Measurements from ENCODE around the gene ZBTB8A. TPM values are rescaled to one million over a fixed set of nuclear protein-coding genes. Genes with fewer than 3 reads are reported as not detected.
"Not testable (repeated sequence)": the region's sequence is repeated elsewhere in the genome, so short reads cannot be mapped to it uniquely, and the experiment has no call there.

Gene ZBTB8A
- polyA plus RNA-seq (ENCODE audit: insufficient read depth in 1 of 5, insufficient read length in 5 of 5, low replicate concordance in 1 of 5): 10 to 100 TPM in 4 of 5 donors, 1 to 10 TPM in 1; 9.2 to 18.1 (median 13.3) TPM
- long read RNA-seq, donor 1, full-length matches to known transcripts: 5 of 5 reads
- long read RNA-seq, donor 1, partial matches to known transcripts: 0 of 5 reads
- long read RNA-seq, donor 1, other reads (novel, unspliced or antisense): 0 of 5 reads
- long read RNA-seq, donor 2, full-length matches to known transcripts: 5 of 5 reads
- long read RNA-seq, donor 2, partial matches to known transcripts: 0 of 5 reads
- long read RNA-seq, donor 2, other reads (novel, unspliced or antisense): 0 of 5 reads
- long read RNA-seq, donor 3, full-length matches to known transcripts: 2 of 2 reads
- long read RNA-seq, donor 3, partial matches to known transcripts: 0 of 2 reads
- long read RNA-seq, donor 3, other reads (novel, unspliced or antisense): 0 of 2 reads
- long read RNA-seq, donor 4, partial matches to known transcripts: 0 of 1 reads
- long read RNA-seq, donor 4, other reads (novel, unspliced or antisense): 0 of 1 reads
- long read RNA-seq, donor 5, full-length matches to known transcripts: 6 of 6 reads
- long read RNA-seq, donor 5, partial matches to known transcripts: 0 of 6 reads
- long read RNA-seq, donor 5, other reads (novel, unspliced or antisense): 0 of 6 reads
- long read RNA-seq, donor 6, full-length matches to known transcripts: 6 of 6 reads
- long read RNA-seq, donor 6, partial matches to known transcripts: 0 of 6 reads
- long read RNA-seq, donor 6, other reads (novel, unspliced or antisense): 0 of 6 reads
- long read RNA-seq, donor 7, full-length matches to known transcripts: 3 of 11 reads
- long read RNA-seq, donor 7, partial matches to known transcripts: 0 of 11 reads
- long read RNA-seq, donor 7, other reads (novel, unspliced or antisense): 8 of 11 reads
- long read RNA-seq, donor 8, full-length matches to known transcripts: 2 of 2 reads
- long read RNA-seq, donor 8, partial matches to known transcripts: 0 of 2 reads
- long read RNA-seq, donor 8, other reads (novel, unspliced or antisense): 0 of 2 reads

DNA sequence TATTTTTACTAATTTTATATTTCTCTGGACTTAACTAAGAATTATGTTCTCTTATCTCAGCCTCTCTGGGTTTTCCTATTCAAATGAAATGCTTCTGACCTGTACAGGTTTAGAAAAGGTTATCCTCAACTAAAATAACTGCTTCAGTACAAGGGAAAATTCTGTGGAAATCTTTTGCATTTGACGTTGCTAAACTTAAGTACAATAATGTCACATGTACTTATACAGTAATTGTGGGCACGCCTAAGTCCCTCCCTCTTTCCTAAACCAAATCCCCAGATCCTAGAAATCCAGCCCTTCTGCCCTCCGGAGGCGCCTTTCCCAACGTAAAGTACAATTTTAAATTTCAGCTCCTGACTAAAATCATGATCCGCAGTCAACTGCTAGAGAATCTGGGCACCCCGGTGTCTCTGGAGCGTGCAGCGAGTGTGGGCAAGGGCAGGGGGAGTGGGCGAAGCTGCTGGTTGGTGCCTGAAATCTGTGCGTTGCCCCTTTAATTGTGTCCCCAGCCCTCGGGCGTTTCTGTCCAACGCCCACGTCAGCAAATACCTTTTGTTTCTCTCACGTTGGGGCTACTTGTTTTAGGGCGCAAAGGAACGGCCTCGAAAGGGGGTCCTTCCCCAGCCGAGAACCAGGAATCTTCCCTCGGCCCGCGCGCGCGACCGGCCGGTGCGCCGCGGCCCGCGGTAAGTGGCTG, at the start of gene ZBTB8A:
TSS of gene ZBTB8A (plus strand) at position 541 of the 697 bp plus-strand sequence. CDS start 53,505 bp downstream, outside the sequence.
- DNase-seq: peak; percentile 65 to 70

- no peak for DNase-seq
Observed at GRCh38 chr1:32489774-32490454, 49.3 kb upstream of the ZBTB8A start.

DNA sequence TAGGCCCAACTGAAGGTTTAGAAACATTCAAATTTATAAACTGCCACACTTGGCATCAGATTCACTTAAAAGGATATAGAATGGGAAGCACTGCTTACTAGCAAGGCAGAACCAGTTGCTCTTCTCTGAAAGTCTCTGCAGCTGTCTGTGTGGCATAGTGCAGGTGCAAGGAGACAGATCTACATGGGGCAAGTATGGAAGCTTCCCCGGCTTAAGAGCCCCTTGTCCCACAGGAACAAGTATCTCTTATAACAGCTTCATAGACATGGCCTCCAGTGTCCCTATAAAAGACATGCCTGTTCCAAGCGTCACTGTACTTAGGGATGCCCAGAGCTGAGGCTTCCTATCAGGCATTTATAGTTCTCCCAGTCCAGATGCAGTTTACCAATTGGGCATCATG, 47.8 kb upstream of the ZBTB8A start:
- DNase-seq: no peak

DNA sequence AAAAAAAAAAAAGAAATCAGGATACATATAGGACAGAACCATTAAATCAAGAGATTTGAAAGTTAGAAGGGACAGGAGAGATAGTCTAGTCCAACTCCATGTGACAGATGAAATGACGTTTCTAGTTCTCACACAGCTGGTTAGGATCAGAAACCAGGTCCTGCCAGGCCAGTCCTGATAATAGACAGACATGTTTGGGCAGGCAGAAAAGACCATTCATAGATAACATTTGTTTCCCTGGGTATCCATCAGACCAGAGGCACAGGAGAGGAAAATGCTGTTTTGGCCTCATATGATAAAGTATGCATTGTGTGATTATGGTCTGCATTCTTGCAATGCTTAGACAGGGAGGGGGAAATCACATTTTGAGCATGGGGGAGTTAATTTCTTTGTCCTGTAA, 45.0 kb upstream of the ZBTB8A start:
- DNase-seq: no peak

GRCh38 chr1:32494711-32495337, 44.4 kb upstream of the ZBTB8A start:
- no peak for DNase-seq

DNA sequence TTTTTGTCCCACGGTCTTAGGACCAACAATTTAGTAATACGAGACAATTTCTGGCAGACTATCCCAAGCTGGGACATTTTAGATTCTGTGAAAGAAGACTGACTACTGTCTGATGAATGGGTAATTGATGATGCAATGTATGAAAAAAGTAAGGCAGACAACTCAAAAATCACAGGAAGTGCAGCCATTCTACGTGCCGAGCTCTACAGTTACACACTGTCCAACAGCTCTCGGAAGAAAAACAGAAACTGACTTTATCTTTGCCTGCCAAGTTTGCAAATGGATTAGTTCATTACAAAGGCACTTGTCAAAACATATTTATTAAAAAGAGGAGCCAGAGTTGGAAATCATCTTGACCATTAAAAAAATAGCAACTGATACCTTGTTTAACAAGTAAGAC, 43.1 kb upstream of the ZBTB8A start:
- peak; percentile 15 to 24 for DNase-seq

DNA sequence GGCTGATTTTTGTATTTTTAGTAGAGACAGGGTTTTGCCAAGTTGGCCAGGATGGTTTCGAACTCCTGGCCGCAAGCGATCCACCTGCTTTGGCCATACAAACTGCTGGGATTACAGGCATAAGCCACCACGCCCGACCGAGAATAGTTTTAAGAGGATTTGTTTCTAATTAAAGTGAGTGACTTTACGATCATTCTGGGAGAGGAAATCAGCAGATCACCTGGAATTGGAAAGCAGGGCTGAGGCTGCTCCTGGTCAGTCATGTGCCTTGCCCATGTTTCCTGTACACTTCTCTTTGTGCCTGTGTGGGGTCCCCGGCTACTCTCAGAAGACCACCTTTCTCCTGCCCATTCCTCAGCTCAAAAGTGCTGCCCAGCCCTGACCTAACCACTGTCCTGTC, 40.5 kb upstream of the ZBTB8A start:
- no peak for DNase-seq

DNA sequence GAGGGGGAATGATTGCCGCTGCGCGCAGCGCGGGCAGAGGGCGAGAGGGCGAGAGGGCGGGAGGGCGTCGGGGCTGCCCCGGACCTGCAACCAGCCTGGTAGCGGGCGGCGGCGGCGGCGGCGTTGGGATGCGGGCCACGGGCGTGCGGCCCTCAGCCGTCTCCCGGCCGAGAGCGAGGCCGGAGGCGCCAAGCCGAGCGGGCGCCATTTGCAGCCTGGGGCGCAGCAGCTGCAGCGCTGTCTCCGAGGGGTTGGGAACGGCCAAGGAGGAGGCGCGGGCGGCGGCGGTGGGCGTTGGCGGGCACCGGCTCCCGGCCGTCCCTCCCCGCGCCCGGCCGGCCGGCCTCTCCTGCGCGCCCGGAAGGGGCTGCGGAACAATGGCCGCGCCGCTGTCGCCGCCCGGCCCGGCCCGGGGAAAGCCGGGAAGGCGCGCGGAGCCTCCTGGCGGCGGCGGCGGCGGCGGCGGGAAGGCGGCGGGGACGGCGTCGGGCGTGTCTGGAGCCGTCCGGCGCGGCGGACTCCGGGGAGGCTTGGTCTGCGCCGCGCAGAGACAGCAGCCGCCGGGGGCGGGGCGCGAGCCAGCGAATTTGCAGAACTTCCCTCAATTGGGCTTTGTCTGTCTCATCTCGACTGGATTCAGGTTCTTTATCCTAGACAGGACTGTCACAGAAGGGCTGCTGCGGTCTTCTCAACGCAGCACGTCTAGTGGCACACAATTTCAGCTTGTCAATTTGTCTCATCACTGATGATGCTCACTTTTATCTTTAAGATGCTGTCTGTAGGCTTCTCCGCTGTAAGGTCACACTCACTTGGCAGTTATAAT, 38.6 kb upstream of the ZBTB8A start:
- peak; percentile 23 to 43 for DNase-seq

DNA sequence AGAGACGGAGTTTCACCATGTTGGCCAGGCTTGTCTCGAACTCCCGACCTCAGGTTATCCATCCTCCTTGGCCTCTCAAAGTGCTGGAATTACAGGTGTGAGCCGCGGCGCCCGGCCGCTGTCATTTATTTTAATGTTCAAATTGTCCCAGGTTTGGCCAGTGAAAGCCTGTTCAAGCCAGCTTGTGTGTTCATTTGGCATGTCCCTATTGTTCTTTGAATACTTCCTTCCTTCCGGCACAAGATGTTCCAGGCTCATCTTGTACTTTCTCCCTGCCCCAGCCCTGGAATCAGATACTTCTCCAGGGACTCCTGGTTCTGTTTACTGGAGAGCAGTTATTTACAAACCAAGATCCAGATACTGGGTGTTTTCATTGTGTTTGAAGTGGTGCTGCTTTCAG, 37.4 kb upstream of the ZBTB8A start:
- no peak for DNase-seq

- DNase-seq: no peak
Observed at GRCh38 chr1:32503153-32503552, 36.1 kb upstream of the ZBTB8A start.

GRCh38 chr1:32507021-32507420, 32.2 kb upstream of the ZBTB8A start:
- DNase-seq: no peak

DNA sequence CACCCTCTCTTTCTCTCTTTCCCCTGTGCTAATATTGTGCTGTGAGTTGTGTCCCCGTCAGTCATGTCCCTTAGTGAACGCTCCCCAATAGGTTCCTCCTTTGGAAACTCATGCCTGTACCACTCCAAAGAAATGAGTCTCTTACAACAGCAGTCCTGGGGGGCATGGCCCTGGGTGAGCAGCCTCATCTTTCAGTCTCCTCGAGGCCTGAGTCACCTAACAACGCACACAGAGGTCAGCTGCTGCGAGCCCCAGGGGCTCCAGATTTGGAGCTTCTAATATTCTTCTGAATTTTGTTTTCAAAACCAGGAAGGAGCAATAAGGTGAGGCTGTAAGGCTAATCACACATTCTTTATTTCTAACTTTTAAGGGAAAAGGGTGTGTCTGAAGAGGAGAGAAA, 30.5 kb upstream of the ZBTB8A start:
- DNase-seq: no peak

- DNase-seq: no peak
Observed at GRCh38 chr1:32509939-32510338, 29.3 kb upstream of the ZBTB8A start.

GRCh38 chr1:32516402-32516801, 22.8 kb upstream of the ZBTB8A start:
- no peak for DNase-seq

GRCh38 chr1:32518976-32519375, 20.3 kb upstream of the ZBTB8A start:
- DNase-seq: no peak

DNA sequence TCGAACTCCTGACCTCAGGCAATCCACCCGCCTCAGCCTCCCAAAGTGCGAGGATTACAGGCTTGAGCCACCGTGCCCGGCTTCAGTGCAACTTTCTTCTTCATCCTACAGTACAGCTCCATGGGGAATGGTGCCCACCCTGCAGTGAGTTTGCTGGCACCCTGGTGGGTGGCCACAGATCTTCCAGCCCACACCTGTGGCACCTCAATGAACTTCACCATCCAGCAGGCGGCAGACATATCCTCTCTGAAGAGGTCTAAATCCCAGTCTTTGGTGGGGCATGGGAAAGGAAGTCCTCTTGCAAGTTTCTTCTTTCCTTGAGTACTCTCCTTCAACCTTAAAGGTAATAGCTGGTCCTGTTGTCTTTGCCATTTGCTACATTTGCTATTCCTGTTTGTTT, 18.1 kb upstream of the ZBTB8A start:
- DNase-seq: no peak

DNA sequence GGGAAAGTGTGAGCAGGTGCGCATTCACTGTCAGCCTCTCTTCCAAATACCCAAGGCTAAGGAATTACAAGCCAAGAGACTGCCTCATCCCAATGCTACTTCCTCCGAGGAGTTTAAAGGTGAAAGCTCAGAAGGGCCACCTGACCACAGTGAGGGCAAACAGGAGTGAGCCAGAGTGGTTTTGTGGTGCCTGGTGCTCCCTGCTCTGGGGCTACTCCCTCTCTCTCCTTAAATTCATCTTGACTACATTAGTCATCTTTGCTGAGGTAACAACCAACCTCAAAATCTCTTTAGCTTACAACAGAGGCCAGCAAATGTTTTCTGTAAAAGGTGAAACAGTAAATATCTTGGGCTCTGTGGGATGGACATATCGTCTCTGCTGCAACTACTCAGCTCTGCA, 14.2 kb upstream of the ZBTB8A start:
- DNase-seq: no peak

DNA sequence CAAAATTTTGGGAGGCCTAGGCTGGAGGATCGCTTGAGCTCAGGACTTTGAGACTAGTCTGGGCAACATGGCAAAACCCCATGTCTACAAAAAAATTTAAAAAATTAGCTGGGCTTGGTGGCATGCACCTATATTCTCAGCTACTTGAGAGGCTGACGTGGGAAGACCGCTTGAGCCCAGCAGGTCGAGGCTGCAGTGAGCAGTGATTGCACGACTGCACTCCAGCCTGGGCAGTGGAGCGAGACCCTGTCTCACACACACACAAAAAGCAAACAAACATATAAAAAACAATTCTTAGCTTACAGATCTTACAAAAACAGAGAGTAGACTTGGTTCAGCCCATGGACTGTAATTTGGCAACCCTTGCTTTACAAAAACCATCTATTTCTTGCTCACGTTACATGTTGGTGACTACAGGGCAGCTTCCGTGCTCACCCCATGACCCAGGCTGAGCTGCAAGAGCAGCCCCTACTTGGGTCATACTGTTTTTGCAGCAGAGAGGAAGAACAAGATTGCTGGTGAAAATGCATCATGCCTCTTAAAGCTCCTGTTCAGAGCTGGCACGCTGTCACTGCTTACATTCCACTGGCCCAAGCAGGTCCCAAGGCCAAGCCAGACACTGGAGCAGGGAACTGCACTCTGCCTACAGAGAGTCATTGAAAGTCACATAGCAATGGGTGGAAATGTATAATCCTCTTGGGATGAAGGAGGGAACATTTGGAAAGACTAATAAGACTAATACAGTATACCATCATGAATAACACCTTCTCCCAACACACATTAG, 13.4 kb upstream of the ZBTB8A start:
- no peak for DNase-seq

DNA sequence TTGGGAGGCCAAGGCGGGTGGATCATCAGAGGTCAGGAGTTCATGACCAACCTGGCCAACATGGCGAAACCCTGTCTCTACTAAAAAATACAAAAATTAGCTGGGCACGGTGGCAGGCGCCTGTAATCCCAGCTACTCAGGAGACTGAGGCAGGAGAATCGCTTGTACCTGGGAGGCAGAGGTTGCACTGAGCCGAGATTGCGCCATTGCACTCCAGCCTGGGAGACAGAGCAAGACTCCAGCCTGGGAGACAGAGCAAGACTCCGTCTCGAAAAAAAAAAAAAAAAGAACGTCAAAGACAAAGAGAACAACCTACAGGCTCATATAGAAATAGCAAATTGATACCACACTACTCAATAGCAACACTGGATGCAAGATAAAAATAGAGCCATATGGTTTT, 10.7 kb upstream of the ZBTB8A start:
- not testable (repeated sequence) for DNase-seq

Measured in right lung (tissue), 10 donors.